WTC11 (cell line): ENCODE measurements around the gene BEND5. TPM values are rescaled to one million over a fixed set of nuclear protein-coding genes. Genes with fewer than 3 reads are reported as not detected.

Experiments used
- ATAC-seq: fragments of 200-7000 bp; cut with Tn5 transposase; 2 replicates; pipeline ENCODE4 v1.10.0; 2021; ENCODE audit warnings: mild to moderate bottlenecking, moderate library complexity
- CTCF ChIA-PET: fragments of 300-600 bp; sonication (Branson Sonifier 250); formaldehyde crosslinking; loops from one replicate; lab custom pipeline; 2021; ENCODE audit warnings: antibody characterized with exemption; lab: Charles Lee
- POLR2A ChIA-PET: fragments of 350-600 bp; sonication (Branson Sonifier 250); formaldehyde crosslinking; loops from one replicate; lab custom pipeline; 2021; ENCODE audit warnings: antibody characterized with exemption; lab: Charles Lee
- DNase-seq: peaks from one replicate; pipeline ENCODE4 v3.0.0; 2021; ENCODE audit warnings: low spot score
- H3K27ac Mint-ChIP-seq: 2 replicates; pipeline ENCODE4 v1.8.0; 2021; ENCODE audit warnings: mixed read lengths
- H3K27me3 Mint-ChIP-seq: 2 replicates; pipeline ENCODE4 v1.8.0; 2021; ENCODE audit warnings: low read depth, mild to moderate bottlenecking, moderate library complexity, mixed read lengths
- H3K36me3 Mint-ChIP-seq: 2 replicates; pipeline ENCODE4 v1.8.0; 2021; ENCODE audit warnings: mixed read lengths
- H3K4me1 Mint-ChIP-seq: 2 replicates; pipeline ENCODE4 v1.8.0; 2022; ENCODE audit warnings: mixed read lengths
- H3K4me3 Mint-ChIP-seq: 2 replicates; pipeline ENCODE4 v1.8.0; 2021; ENCODE audit warnings: mild to moderate bottlenecking, moderate library complexity, mixed read lengths
- H3K9me3 Mint-ChIP-seq: 2 replicates; pipeline ENCODE4 v1.8.0; 2021; ENCODE audit warnings: mixed read lengths
- CTCF ChIP-seq: fragments of 200-600 bp; IDR thresholded peaks from 2 replicates; pipeline ENCODE4 v1.8.0; 2022; ENCODE audit warnings: antibody characterized with exemption
- FOXJ3 ChIP-seq: sonication (generic); formaldehyde crosslinking; IDR thresholded peaks from 2 replicates; pipeline ENCODE4 v1.9.0; 2021; ENCODE audit warnings: missing genetic modification reagents, mild to moderate bottlenecking, borderline replicate concordance
- GTF2I ChIP-seq: fragments of 250-450 bp; sonication (Bioruptor Pico); conservative IDR thresholded peaks from 2 replicates; pipeline ENCODE4 v1.4.0; 2021; ENCODE audit warnings: mild to moderate bottlenecking
- IRF1 ChIP-seq: sonication (generic); formaldehyde crosslinking; IDR thresholded peaks from 2 replicates; pipeline ENCODE4 v1.8.0; 2023; ENCODE audit warnings: missing genetic modification reagents
- JAZF1 ChIP-seq: fragments of 250-450 bp; sonication (Bioruptor Pico); IDR thresholded peaks from 2 replicates; pipeline ENCODE4 v1.9.0; 2021; ENCODE audit warnings: moderate library complexity, mild to moderate bottlenecking, inconsistent platforms
- MAX ChIP-seq: sonication (generic); formaldehyde crosslinking; IDR thresholded peaks from 2 replicates; pipeline ENCODE4 v1.8.0; 2022; ENCODE audit warnings: mild to moderate bottlenecking, missing genetic modification reagents
- NFYB ChIP-seq: sonication (generic); formaldehyde crosslinking; conservative IDR thresholded peaks from 2 replicates; pipeline ENCODE4 v1.8.0; 2022; ENCODE audit warnings: low read depth, missing genetic modification reagents
- SMAD4 ChIP-seq: sonication (generic); formaldehyde crosslinking; IDR thresholded peaks from 2 replicates; pipeline ENCODE4 v1.8.0; 2022; ENCODE audit warnings: mild to moderate bottlenecking, missing genetic modification reagents
- ZNF425 ChIP-seq: fragments of 250-450 bp; sonication (Bioruptor Pico); conservative IDR thresholded peaks from 2 replicates; pipeline ENCODE4 v1.9.0; 2021; ENCODE audit warnings: mild to moderate bottlenecking
- ZSCAN18 ChIP-seq: fragments of 250-450 bp; sonication (Bioruptor Pico); IDR thresholded peaks from 2 replicates; pipeline ENCODE4 v2.1.2; 2022; ENCODE audit warnings: mild to moderate bottlenecking, moderate library complexity
- total RNA-seq: library from RNA; stranded (reverse); gene quantifications from 3 replicates; pipeline ENCODE4 v1.2.3, GENCODE V29; 2021
- TF ChIP-seq, protein P1 (sequence below): sonication (generic); formaldehyde crosslinking; IDR thresholded peaks from 2 replicates; pipeline ENCODE4 v1.8.1; 2023; ENCODE audit warnings: mild to moderate bottlenecking, missing genetic modification reagents, moderate library complexity

The BEND5 gene
- total RNA-seq, 1 experiment from 2014 or later, result 4.9 TPM

DNA sequence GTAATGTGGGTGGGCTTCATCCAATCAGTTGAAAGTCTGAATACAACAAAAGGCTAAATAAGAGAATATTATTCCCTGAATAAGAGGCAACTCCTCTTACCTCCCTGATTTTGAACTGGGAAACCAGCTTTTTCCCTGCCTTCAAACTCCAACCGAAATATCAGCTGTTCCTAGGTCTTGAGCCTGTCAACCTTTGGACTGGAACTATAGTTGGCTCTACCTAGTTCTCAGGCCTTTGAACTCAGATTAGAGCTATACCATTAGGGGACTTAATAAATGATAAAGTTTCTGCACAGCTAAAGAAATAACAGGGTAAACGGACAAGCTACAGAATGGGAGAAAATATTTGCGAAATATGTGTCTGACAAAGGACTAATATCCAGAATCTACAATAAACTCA, 43.8 kb upstream of the BEND5 start:
- H3K4me3 Mint-ChIP-seq, result no peak overlapping the region
- POLR2A ChIA-PET, result no interaction called here

DNA sequence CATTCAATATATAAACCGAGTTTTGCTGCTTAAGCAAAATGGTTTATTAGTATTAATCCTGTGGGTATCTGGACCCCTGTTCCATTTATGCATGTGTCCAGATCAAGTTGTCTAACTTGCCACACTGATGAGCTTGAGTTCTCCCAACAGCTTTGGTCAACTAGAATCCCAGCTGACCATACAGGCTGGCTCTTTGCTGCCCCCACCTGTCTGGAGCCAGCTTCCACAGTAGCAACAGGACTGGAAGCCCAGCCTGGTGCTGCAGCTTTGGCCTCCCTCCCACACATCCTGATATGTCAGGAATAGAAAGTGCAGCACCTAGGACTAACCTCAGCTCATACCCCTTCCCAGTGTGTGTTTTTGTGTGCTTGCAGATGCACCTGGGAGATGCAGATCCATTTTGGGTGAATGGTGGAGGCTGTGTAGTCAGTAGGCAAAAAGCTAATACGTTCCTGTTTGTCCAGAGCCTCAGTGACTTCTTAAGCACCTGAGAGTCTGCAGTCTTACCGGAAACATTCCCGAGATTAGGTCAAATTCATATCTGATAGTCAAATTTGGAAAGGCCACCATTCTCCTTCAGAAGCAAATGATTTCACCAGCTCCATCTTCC, 40.9 kb upstream of the BEND5 start:
- Mint-ChIP-seq H3K9me3 (no peaks in the 10 kb centered on the region), H3K36me3 (no peaks in the 10 kb centered on the region), H3K4me1 (no peaks in the 10 kb centered on the region), H3K4me3 (no peak overlapping the region), H3K27me3 (no peaks in the 10 kb centered on the region), H3K27ac (no peak overlapping the region)
- ChIA-PET POLR2A (interaction anchor here (0.7 to 1.0 kb wide), 2 partner anchors 140 to 245 kb away, joined by 3 read pairs; no protein-coding TSS in a partner anchor), CTCF (interaction anchor here (0.6 to 1.7 kb wide), 34 partner anchors 9 to 346 kb away, joined by 3 to 62 read pairs (median 5); partner anchors contain the start of genes BEND5 and SPATA6)
- ATAC-seq (peak; percentile 100), DNase-seq (peak; percentile 75)
- TF ChIP-seq SMAD4 (CRISPR knock-in tag) (no peak), CTCF (peak; percentile 47)

More for the DNA sequence above, 43.8 kb upstream of the BEND5 start:
- DNase-seq (no peak), ATAC-seq (no peak)
- no peaks in the 10 kb centered on the region for H3K4me1 Mint-ChIP-seq
- no peaks in the 10 kb centered on the region for H3K9me3 Mint-ChIP-seq
- H3K36me3 Mint-ChIP-seq, result no peaks in the 10 kb centered on the region
- TF ChIP-seq GTF2I (CRISPR knock-in tag), result no peak
- TF ChIP-seq ZSCAN18 (CRISPR knock-in tag), result no peak
- no peak for TF ChIP-seq NFYB (CRISPR knock-in tag)
- no peak for TF ChIP-seq JAZF1 (CRISPR knock-in tag)
- TF ChIP-seq, protein P1, sequence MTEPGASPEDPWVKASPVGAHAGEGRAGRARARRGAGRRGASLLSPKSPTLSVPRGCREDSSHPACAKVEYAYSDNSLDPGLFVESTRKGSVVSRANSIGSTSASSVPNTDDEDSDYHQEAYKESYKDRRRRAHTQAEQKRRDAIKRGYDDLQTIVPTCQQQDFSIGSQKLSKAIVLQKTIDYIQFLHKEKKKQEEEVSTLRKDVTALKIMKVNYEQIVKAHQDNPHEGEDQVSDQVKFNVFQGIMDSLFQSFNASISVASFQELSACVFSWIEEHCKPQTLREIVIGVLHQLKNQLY (CRISPR knock-in tag), result no peak
- no peak for TF ChIP-seq IRF1 (CRISPR knock-in tag)
- no peak for TF ChIP-seq FOXJ3 (CRISPR knock-in tag)
- TF ChIP-seq MAX (CRISPR knock-in tag), result no peak
- H3K27ac Mint-ChIP-seq, result no peak overlapping the region
- peaks cover 7% of the 10 kb centered on the region for H3K27me3 Mint-ChIP-seq
- CTCF ChIA-PET, result interaction anchor here (1.9 kb wide), 1 partner anchor 248 kb away, joined by 4 read pairs; no protein-coding TSS in a partner anchor

- H3K27me3 Mint-ChIP-seq, result no peaks in the 10 kb centered on the region
Observed at GRCh38 chr1:48810740-48811139, 34.0 kb upstream of the BEND5 start.

More at GRCh38 chr1:48810740-48811139, 34.0 kb upstream of the BEND5 start:
- H3K9me3 Mint-ChIP-seq, result peaks cover 6% of the 10 kb centered on the region
- peaks cover 5% of the 10 kb centered on the region for H3K4me1 Mint-ChIP-seq
- ATAC-seq (no peak), DNase-seq (no peak)
- no peak overlapping the region for H3K27ac Mint-ChIP-seq
- no peak for TF ChIP-seq ZNF425 (CRISPR knock-in tag)
- no peaks in the 10 kb centered on the region for H3K36me3 Mint-ChIP-seq
- POLR2A ChIA-PET, result no interaction called here
- no peak overlapping the region for H3K4me3 Mint-ChIP-seq
- CTCF ChIA-PET, result no interaction called here
